Motor neuron (in vitro differentiated cells): Measurements from ENCODE around the gene CHN2. TPM values are rescaled to one million over a fixed set of nuclear protein-coding genes. Genes with fewer than 3 reads are reported as not detected.

Experiments
- ATAC-seq, 8 experiments: fragments of 200-7000 bp; cut with Tn5 transposase; replicated peaks in 6 of 8; 2 replicates each; pipeline ENCODE4 v1.8.0; 2021; ENCODE audit warnings: mild to moderate bottlenecking in 8 of 8, moderate library complexity in 8 of 8
- H3K27ac ChIP-seq, 2 donors: fragments of 250-450 bp; sonication (Bioruptor Pico); 2 replicates each; pipeline ENCODE4 v1.9.0; 2021; ENCODE audit warnings: antibody characterized with exemption in 2 of 2, mild to moderate bottlenecking in 2 of 2, moderate library complexity in 1 of 2
- H3K4me1 ChIP-seq, 2 donors: fragments of 250-450 bp; sonication (Bioruptor Pico); replicated peaks in 1 of 2; 2 replicates each; pipeline ENCODE4 v1.6.1; 2021; ENCODE audit warnings: antibody characterized with exemption in 2 of 2, mild to moderate bottlenecking in 2 of 2, moderate library complexity in 1 of 2
- H3K4me3 ChIP-seq, 5 donors: fragments of 250-450 bp; sonication (Bioruptor Pico); 2 replicates each; pipeline ENCODE4 v1.9.0; 2021; ENCODE audit warnings: antibody characterized with exemption in 5 of 5, mild to moderate bottlenecking in 5 of 5, moderate library complexity in 4 of 5
- WGBS, 10 experiments: fragments of 450-650 bp; shearing (Covaris generic); methylation state at CpG; one replicate each; pipeline ENCODE4 v1.0.0; 2022; 5-methylcytosine and 5-hydroxymethylcytosine counted together
- in situ Hi-C, 9 experiments: fragments of 400-800 bp; cut with MboI; loops; one replicate each; pipeline ENCODE4 v1.15.0; 2021; ENCODE audit warnings: low sequenced_read_pairs in 9 of 9, low pct_unique_long_range_greater_than_20kb in 2 of 9; ENCODE audit not compliant: unreplicated experiment in 9 of 9
- total RNA-seq, 8 experiments: library from RNA; unstranded; fragments of 300-600 nt; gene quantifications; 2 replicates each; pipeline versions ENCODE4 v1.2.3 to v1.2.4, GENCODE V29; 2022

CHN2 gene
- total RNA-seq, 8 experiments from 2014 or later, result 2.6 to 28.8 (median 14.8) TPM

DNA sequence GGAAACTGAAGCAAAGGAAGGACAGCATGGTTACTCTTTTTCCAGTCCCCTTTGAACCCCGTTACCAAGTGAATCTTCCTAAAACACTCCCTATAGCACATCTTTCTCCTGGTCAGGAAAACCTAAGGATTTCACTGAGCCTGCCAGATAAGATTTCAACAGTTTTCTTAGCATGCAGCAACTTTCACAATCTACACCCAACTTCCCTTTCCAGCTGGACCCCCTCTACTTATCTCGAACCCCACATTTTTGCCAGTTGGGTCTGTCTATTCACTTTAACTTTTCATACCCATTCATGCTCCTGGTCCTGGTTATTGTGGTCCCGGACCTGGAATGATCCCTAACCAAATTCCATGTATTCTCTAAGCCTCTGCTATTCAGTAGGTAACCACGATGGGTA lies 33.3 kb upstream of the CHN2 start:
- 7 to 100% (median 70%) methylated on average over 1 to 4 of the region's 4 CpGs; no CpG with 5 or more reads in 1 of the 10 experiments for WGBS, 10 experiments

DNA sequence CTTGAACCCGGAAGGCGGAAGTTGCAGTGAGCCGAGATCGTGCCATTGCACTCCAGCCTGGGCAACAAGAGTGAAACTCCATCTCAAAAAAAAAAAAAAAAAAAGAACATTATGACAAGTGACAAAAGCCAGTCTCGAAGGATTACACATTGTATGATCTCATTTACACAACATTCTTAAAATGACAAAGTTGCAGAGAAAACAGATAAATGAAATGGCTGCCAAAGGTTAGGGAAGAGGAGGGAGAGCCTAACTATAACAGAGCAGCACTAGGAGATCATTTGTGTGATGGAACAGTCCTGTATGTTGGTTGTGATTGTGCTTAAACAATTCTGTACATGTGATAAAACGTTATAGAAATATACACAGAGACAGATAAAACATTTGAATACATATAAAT lies 32.0 kb upstream of the CHN2 start:
- ATAC-seq, result no peak
- Histone ChIP-seq H3K4me3 (no peak overlapping the region), H3K27ac (no peak overlapping the region), H3K4me1 (peaks cover 0 to 8% of the 10 kb centered on the region in 2 donors)
- in situ Hi-C loops, result no loop called here
- 0 to 100% (median 65%) methylated on average over 1 to 6 of the region's 6 CpGs for WGBS, 10 experiments

More for the DNA sequence above, 33.3 kb upstream of the CHN2 start:
- Histone ChIP-seq H3K4me1 (peaks cover 10 to 19% of the 10 kb centered on the region in 2 donors), H3K4me3 (no peak overlapping the region), H3K27ac (no peak overlapping the region)
- ATAC-seq, result no peak
- in situ Hi-C loops, result no loop called here

DNA sequence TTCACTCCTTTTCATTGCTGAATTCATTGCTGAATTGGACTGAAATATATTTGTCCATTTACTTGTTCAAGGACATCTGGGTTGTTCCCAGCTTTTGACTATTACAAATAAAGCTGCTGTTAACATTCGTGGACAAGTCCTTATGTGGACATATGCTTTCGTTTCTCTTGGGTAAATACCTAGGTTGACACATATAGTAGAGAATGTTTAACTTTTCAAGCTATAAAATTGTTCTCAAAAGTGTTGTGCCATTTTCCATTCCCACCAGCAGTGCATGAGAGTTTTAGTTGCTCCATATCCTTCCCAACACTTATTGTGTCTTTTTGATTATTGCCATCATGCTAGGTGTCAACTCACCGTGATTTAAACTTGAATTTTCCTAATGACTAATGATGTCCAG lies 30.7 kb upstream of the CHN2 start:
- H3K4me3 ChIP-seq, result no peak overlapping the region
- WGBS, 10 experiments, result 11 to 100% (median 78%) methylated on average over 1 to 3 of the region's 3 CpGs
- ATAC-seq, result no peak
- H3K27ac ChIP-seq, result no peak overlapping the region
- in situ Hi-C loops, result no loop called here
- no peaks in the 10 kb centered on the region for H3K4me1 ChIP-seq

DNA sequence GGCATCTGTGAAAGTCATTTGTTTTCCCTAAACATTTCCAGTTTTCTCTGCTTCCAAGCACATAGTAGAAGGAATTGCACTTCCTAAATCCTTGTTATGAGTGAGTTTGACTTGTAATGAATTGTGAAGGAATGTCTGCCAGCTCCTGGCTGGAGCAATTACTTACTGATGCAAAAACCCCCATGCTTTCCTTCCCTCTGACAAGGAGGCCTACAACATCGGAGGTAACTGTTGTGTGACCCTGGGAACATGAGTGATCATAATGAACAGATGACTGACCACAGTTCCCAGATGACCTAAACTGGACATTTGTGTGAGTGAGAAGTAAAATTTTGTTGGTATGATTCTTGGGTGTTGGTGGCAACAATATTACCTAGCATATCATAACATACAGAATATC lies 26.9 kb upstream of the CHN2 start:
- WGBS, 10 experiments, result 80 to 100% (median 100%) methylated on average over 1 of the region's 1 CpG; no CpG with 5 or more reads in 5 of the 10 experiments
- Histone ChIP-seq H3K27ac (no peak overlapping the region), H3K4me3 (no peak overlapping the region), H3K4me1 (no peaks in the 10 kb centered on the region)
- ATAC-seq, result no peak
- in situ Hi-C loops, result no loop called here

DNA sequence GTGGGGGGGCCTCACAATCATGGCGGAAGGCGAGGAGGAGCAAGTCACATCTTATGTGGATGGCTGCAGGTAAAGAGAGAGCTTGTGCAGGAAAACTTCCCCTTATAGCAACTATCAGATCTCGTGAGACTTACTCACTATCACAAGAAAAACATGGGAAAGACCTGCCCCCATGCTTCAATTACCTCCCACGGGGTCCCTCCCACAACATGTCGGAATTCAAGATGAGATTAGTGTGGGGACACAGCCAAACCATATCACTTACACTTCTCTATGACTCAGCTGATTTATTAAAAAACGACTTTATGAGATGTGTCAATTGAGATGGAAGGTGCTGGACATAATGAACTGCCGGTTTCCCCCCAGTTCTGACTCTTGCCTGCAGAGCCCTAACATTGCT lies 23.8 kb upstream of the CHN2 start:
- no peak for ATAC-seq
- Histone ChIP-seq H3K27ac (no peak overlapping the region), H3K4me3 (no peak overlapping the region), H3K4me1 (no peaks in the 10 kb centered on the region)
- 60 to 100% (median 89%) methylated on average over 1 to 7 of the region's 7 CpGs; no CpG with 5 or more reads in 2 of the 10 experiments for WGBS, 10 experiments
- in situ Hi-C loops, result no loop called here

DNA sequence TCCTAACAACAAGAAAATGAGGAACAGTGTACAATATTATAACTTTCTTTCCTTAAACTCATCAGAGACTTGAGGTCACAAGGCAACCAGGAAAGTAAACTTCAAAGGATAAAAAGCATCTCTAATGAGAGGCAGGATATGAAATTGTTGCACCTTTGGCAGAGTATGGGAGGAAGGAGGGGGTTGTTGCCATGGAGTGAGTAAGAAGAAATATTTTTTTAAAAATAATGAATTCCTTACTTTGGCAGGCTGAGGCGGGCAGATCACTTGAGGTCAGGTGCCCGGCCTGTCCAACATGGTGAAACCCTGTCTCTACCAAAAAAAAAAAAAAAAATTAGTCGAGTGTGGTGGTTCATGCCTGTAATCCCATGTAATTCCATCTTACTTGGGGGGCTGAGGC lies 21.1 kb upstream of the CHN2 start:
- H3K4me1 ChIP-seq, result no peaks in the 10 kb centered on the region
- in situ Hi-C loops, result no loop called here
- 33 to 100% (median 77%) methylated on average over 2 to 3 of the region's 3 CpGs; no CpG with 5 or more reads in 4 of the 10 experiments for WGBS, 10 experiments
- no peak overlapping the region for H3K4me3 ChIP-seq
- no peak for ATAC-seq
- H3K27ac ChIP-seq, result no peak overlapping the region

DNA sequence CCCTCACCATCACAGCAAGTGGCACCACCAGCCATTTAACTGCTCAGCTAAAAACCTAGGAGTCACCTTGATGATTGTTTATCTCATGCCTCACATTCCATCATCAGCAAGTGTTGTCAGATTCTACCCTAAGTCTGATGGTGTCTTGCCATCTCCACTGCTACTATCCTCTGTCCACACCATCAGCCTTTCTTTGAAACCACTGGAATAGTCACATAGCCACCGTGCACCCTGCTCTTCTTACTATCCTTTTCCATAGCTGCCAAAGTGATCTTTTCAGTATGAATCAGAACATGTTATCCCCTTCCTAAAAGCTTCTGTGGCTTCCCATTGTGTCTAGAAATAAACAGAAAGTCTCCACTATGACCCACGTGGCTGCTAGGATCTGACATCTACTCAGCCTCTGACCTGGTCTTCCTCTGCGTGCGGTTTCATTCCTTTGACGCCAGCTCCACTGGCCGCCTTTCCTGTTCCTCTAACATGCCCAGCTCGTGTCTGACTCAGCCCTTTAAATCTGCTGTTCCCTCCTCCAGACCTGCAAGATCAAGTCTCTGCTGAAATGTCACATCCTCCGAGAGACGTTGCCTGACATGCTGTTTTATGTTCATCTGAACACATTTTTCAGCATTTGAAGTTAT lies 16.5 kb upstream of the CHN2 start:
- WGBS, 10 experiments, result 36 to 100% (median 82%) methylated on average over 2 to 7 of the region's 9 CpGs; no CpG with 5 or more reads in 2 of the 10 experiments
- in situ Hi-C loops, result loop anchor here in 2 of 9 experiments (25.0 kb wide), 1 partner anchor 234 kb away; no protein-coding TSS in a partner anchor
- Histone ChIP-seq H3K4me3 (no peak overlapping the region), H3K27ac (no peak overlapping the region), H3K4me1 (no peaks in the 10 kb centered on the region)
- no peak for ATAC-seq

DNA sequence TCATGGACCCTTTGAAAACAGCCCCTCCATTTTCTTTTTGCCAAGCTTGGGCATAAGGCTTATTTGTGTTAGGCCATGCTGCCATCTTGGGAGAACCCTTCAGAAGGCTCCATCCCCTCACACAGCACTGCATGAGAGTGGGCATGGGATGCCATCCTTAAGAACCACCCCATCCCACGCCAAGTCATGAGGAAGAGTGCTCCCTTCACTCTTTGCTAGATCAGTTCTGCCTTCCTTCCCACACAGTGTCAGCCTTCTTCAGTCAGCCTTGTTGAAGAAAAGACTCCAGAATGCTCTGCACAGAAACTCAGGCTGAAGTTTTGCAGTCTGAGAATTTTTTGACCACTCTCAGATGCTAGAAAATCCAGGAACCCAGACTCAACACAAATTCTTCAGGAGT lies 15.5 kb upstream of the CHN2 start:
- in situ Hi-C loops, result loop anchor here in 2 of 9 experiments (25.0 kb wide), 1 partner anchor 233 kb away; no protein-coding TSS in a partner anchor
- no peak overlapping the region for H3K4me3 ChIP-seq
- ATAC-seq, result no peak
- 60% methylated on average over 1 of the region's 1 CpG; no CpG with 5 or more reads in 9 of the 10 experiments for WGBS, 10 experiments
- H3K27ac ChIP-seq, result no peak overlapping the region
- no peaks in the 10 kb centered on the region for H3K4me1 ChIP-seq

DNA sequence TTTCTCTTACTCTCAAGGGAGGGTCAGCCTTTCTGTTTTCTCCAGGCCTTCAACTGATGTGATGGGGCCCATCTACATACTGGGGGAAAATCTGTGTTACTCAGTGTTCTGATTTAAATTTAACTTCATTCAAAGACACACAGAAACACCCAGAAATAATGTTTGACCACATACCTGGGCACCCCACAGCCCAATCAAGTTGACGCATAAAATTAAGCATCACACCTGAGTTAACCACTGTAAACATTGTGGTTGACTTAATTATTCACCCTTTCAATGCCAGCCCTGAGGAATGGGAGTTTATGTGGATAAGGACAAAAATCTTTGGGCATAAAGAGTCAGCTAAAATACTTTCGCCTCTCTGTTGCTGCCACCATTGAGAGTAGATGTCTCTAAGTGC lies 10.0 kb upstream of the CHN2 start:
- Histone ChIP-seq H3K27ac (no peak overlapping the region), H3K4me3 (no peak overlapping the region), H3K4me1 (peaks cover 0 to 2% of the 10 kb centered on the region in 2 donors)
- in situ Hi-C loops, result loop anchor here in 3 of 9 experiments (10.0 to 25.0 kb wide), 2 partner anchors 220 to 228 kb away; no protein-coding TSS in a partner anchor
- ATAC-seq, result no peak
- 67 to 100% (median 100%) methylated on average over 1 to 2 of the region's 2 CpGs; no CpG with 5 or more reads in 1 of the 10 experiments for WGBS, 10 experiments

DNA sequence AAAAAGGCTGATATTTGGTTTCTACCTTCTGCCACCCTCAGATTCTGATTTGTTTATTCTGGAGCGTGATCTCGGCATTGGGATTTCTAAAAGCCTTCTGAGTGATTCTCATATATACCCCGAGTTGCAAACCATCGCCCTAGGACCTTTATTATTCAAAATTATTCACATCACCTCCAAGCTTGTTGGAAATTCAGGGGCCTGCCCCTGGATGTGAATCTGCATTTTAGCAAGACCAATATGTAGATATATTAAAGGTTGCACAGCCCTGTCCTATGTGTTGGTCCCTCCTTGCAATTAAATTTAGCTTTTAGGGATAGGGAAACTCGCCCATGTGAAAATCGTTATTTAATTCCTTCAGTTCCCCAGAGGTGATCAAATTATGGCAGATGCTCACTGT lies 9.0 kb upstream of the CHN2 start:
- Histone ChIP-seq H3K27ac (no peak overlapping the region), H3K4me3 (no peak overlapping the region), H3K4me1 (peaks cover 9 to 12% of the 10 kb centered on the region in 2 donors)
- peak in 3 of 8 experiments; percentile 45 to 68 (median 65) for ATAC-seq
- in situ Hi-C loops, result loop anchor here in 3 of 9 experiments (10.0 to 25.0 kb wide), 2 partner anchors 219 to 227 kb away; no protein-coding TSS in a partner anchor
- WGBS, 10 experiments, result 7 to 86% (median 70%) methylated on average over 2 to 6 of the region's 6 CpGs; no CpG with 5 or more reads in 3 of the 10 experiments

DNA sequence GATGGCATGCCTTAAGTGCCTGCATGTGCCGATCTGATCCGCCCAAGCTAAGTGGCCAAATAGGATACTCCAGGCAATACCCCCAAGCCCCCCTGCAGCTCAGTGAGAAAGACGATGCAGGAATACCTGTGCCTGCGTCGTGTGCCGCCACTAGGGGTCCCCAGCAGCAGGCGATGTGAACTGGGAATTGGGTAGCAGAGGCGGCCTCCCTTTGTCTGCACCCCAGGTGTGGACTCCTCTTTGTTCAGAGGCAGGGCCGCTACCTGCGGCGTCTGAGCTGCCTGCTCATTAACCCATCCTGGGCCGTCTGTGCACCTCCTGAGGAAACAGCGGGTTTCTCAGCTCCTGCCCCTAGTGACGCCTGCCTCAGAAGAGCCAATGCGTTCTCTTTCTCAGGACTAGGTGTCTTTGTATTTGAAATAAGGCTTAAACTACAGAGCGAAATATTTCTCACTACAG lies 4.8 kb upstream of the CHN2 start:
- Histone ChIP-seq H3K4me3 (no peak overlapping the region), H3K4me1 (peaks cover 13 to 19% of the 10 kb centered on the region in 2 donors), H3K27ac (peak overlapping the region in 1 of 2 donors; percentile 27)
- ATAC-seq, result peak; percentile 22 to 65 (median 51)
- in situ Hi-C loops, result loop anchor here in 5 of 9 experiments (10.0 to 25.0 kb wide), 2 partner anchors 215 to 223 kb away; no protein-coding TSS in a partner anchor
- 0 to 58% (median 15%) methylated on average over 2 to 7 of the region's 16 CpGs; no CpG with 5 or more reads in 2 of the 10 experiments for WGBS, 10 experiments

DNA sequence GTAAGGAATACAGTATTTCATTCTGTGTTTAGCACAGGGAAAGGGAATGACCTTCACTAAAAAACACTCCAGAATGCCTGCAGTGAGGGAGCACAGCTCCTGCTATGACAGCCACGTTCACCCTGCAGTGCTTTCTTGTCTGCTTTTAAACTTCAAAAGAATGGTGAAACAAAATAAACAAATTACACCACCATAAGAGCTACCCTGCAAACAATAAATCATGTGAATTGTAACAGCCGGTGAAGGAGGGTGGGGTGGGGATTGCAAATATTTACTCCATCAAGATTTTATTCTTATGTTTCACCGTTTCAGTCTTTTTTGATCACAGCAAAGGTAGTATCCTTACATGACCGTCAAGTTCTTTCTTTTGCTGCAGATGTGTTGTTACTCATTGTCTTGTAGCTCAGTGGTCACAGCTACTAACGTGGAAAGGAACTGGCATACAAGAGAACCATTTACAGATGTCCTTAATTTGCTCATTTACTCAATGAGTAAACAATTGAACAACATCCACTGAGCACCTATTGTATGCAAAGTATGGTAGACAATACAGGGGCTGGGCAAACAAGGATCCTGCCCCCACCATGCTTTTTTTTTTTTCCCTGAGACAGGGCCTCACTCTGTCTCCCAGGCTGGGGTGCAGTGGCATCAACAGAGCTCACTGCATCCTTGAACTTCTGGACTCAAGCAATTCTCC lies 4.1 kb upstream of the CHN2 start:
- H3K4me1 ChIP-seq, result peaks cover 13 to 19% of the 10 kb centered on the region in 2 donors
- in situ Hi-C loops, result loop anchor here in 4 of 9 experiments (10.0 to 25.0 kb wide), 2 partner anchors 214 to 222 kb away; no protein-coding TSS in a partner anchor
- no peak overlapping the region for H3K4me3 ChIP-seq
- no peak overlapping the region for H3K27ac ChIP-seq
- ATAC-seq, result peak in 1 of 8 experiments; percentile 1
- WGBS, 10 experiments, result 20 to 47% (median 34%) methylated on average over 1 to 5 of the region's 5 CpGs; no CpG with 5 or more reads in 4 of the 10 experiments

DNA sequence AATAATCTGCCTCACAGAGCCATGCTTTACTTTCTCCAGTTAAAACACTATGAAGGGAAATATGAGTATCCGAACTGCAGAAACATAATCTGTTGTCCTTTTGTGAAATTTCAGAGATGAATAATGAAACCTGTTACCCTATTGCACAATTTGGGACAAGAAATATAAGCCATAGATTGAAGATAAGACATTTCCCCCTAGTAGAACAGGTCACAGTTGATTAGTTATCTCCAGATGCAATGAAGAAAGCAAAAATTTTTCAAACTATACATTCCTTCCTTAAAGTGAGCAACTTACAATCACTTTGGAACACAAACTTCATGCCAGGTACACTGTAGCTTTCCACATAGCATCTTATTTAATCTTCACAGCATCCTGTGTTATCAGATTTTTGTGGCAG lies 2.3 kb upstream of the CHN2 start:
- Histone ChIP-seq H3K27ac (no peak overlapping the region), H3K4me1 (peaks cover 25 to 36% of the 10 kb centered on the region in 2 donors), H3K4me3 (no peak overlapping the region)
- in situ Hi-C loops, result loop anchor here in 4 of 9 experiments (10.0 to 25.0 kb wide), 2 partner anchors 212 to 220 kb away; no protein-coding TSS in a partner anchor
- no peak for ATAC-seq
- WGBS, 10 experiments, result 40 to 100% (median 86%) methylated on average over 1 of the region's 1 CpG; no CpG with 5 or more reads in 3 of the 10 experiments
